Endodermal cell (in vitro differentiated cells): Measurements from ENCODE around the gene CCDC66. TPM values are rescaled to one million over a fixed set of nuclear protein-coding genes. Genes with fewer than 3 reads are reported as not detected.
"Not testable (repeated sequence)": the region's sequence is repeated elsewhere in the genome, so short reads cannot be mapped to it uniquely, and the experiment has no call there.

Experiments used
- DNase-seq: peaks from one replicate; pipeline ENCODE4 v3.0.0-alpha.2; 2017
- H3K27ac ChIP-seq: 2 replicates; pipeline ENCODE4 v1.5.1; 2013; ENCODE audit warnings: mild to moderate bottlenecking, low read depth, low read length, moderate library complexity
- H3K27me3 ChIP-seq: 2 replicates; pipeline ENCODE4 v1.6.1; 2013; ENCODE audit warnings: mild to moderate bottlenecking, low read length, moderate library complexity; ENCODE audit not compliant: insufficient read depth, control insufficient read depth, poor library complexity, severe bottlenecking
- H3K36me3 ChIP-seq: 2 replicates; pipeline ENCODE4 v1.7.0; 2013; ENCODE audit warnings: mild to moderate bottlenecking, low read length, moderate library complexity; ENCODE audit not compliant: control insufficient read depth, insufficient read depth
- H3K4me1 ChIP-seq: one replicate; pipeline ENCODE4 v1.7.0; 2013; ENCODE audit warnings: low read length; ENCODE audit not compliant: control insufficient read depth, insufficient read depth
- H3K4me3 ChIP-seq: 2 replicates; pipeline ENCODE4 v1.5.1; 2013; ENCODE audit warnings: mild to moderate bottlenecking, low read length, moderate library complexity
- H3K9ac ChIP-seq: 2 replicates; pipeline ENCODE4 v1.6.1; 2013; ENCODE audit warnings: mild to moderate bottlenecking, low read length, moderate library complexity; ENCODE audit not compliant: poor library complexity, severe bottlenecking; ENCODE audit errors: extremely low read depth
- H3K9me3 ChIP-seq: 2 replicates; pipeline ENCODE4 v1.6.1; 2013; ENCODE audit warnings: mild to moderate bottlenecking, low read length, moderate library complexity; ENCODE audit not compliant: control insufficient read depth
- H3K27ac Mint-ChIP-seq: 2 replicates; pipeline ENCODE4 v1.8.0; 2020; ENCODE audit warnings: mixed read lengths
- H3K27me3 Mint-ChIP-seq: 2 replicates; pipeline ENCODE4 v1.8.0; 2021; ENCODE audit warnings: mild to moderate bottlenecking, mixed read lengths; ENCODE audit not compliant: insufficient read depth
- H3K36me3 Mint-ChIP-seq: 2 replicates; pipeline ENCODE4 v1.8.0; 2020; ENCODE audit warnings: low read depth, mixed read lengths
- H3K4me1 Mint-ChIP-seq: 2 replicates; pipeline ENCODE4 v1.8.0; 2020; ENCODE audit warnings: mixed read lengths
- H3K4me3 Mint-ChIP-seq: 2 replicates; pipeline ENCODE4 v1.8.0; 2020; ENCODE audit warnings: mild to moderate bottlenecking, moderate library complexity, mixed read lengths
- H3K9me3 Mint-ChIP-seq: 2 replicates; pipeline ENCODE4 v1.8.0; 2020; ENCODE audit warnings: mild to moderate bottlenecking, mixed read lengths
- WGBS, 2 experiments: methylation state at CpG; one replicate each; pipeline versions ENCODE4 v1.1.5 to v1.1.7; 2013; ENCODE audit warnings: missing lambda C conversion rate in 2 of 2, mixed read lengths in 1 of 2; ENCODE audit not compliant: insufficient coverage in 1 of 2, insufficient read length in 1 of 2; 5-methylcytosine and 5-hydroxymethylcytosine counted together
- total RNA-seq, 2 donors: library from RNA; stranded (reverse); fragmentation: NEBNext Ultra II Directional in 1 of 2; extraction: Animal tissue kit (Norgen Biotek cat#: 25700) in 1 of 2; gene quantifications; 2 replicates in 1 of 2; 3 replicates in 1 of 2; pipeline ENCODE4 v1.2.1, GENCODE V29; 2021
- TF ChIP-seq, protein P1 (sequence below): fragments of 200-600 bp; sonication (generic); conservative IDR thresholded peaks from 2 replicates; pipeline ENCODE4 v1.5.0; 2021; ENCODE audit warnings: antibody characterized with exemption, mild to moderate bottlenecking

CCDC66 gene
- total RNA-seq, 2 donors from 2014 or later: 32.1 to 36.4 TPM

- Histone ChIP-seq H3K9ac (no peak overlapping the region), H3K27me3 (no peaks in the 10 kb centered on the region), H3K9me3 (peaks cover 11% of the 10 kb centered on the region), H3K27ac (no peak overlapping the region), H3K4me1 (no peaks in the 10 kb centered on the region), H3K36me3 (peaks cover 35% of the 10 kb centered on the region), H3K4me3 (no peak overlapping the region)
- H3K4me1 Mint-ChIP-seq: no peaks in the 10 kb centered on the region
- peaks cover 78% of the 10 kb centered on the region for H3K36me3 Mint-ChIP-seq
- no peaks in the 10 kb centered on the region for H3K27me3 Mint-ChIP-seq
- TF ChIP-seq, protein P1, sequence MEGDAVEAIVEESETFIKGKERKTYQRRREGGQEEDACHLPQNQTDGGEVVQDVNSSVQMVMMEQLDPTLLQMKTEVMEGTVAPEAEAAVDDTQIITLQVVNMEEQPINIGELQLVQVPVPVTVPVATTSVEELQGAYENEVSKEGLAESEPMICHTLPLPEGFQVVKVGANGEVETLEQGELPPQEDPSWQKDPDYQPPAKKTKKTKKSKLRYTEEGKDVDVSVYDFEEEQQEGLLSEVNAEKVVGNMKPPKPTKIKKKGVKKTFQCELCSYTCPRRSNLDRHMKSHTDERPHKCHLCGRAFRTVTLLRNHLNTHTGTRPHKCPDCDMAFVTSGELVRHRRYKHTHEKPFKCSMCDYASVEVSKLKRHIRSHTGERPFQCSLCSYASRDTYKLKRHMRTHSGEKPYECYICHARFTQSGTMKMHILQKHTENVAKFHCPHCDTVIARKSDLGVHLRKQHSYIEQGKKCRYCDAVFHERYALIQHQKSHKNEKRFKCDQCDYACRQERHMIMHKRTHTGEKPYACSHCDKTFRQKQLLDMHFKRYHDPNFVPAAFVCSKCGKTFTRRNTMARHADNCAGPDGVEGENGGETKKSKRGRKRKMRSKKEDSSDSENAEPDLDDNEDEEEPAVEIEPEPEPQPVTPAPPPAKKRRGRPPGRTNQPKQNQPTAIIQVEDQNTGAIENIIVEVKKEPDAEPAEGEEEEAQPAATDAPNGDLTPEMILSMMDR: no peak
- WGBS, 2 experiments: 88 to 97% methylated on average over 7 to 11 of the region's 11 CpGs
- no peak overlapping the region for H3K4me3 Mint-ChIP-seq
- H3K9me3 Mint-ChIP-seq: peaks cover 16% of the 10 kb centered on the region
- H3K27ac Mint-ChIP-seq: no peak overlapping the region
- DNase-seq: no peak
Measured at GRCh38 chr3:56595975-56596840, 39.2 kb downstream of the CCDC66 start.

GRCh38 chr3:56608479-56608878 is 51.5 kb downstream of the CCDC66 start:
- H3K9me3 Mint-ChIP-seq: peaks cover 21% of the 10 kb centered on the region
- peaks cover 89% of the 10 kb centered on the region for H3K36me3 Mint-ChIP-seq

DNA sequence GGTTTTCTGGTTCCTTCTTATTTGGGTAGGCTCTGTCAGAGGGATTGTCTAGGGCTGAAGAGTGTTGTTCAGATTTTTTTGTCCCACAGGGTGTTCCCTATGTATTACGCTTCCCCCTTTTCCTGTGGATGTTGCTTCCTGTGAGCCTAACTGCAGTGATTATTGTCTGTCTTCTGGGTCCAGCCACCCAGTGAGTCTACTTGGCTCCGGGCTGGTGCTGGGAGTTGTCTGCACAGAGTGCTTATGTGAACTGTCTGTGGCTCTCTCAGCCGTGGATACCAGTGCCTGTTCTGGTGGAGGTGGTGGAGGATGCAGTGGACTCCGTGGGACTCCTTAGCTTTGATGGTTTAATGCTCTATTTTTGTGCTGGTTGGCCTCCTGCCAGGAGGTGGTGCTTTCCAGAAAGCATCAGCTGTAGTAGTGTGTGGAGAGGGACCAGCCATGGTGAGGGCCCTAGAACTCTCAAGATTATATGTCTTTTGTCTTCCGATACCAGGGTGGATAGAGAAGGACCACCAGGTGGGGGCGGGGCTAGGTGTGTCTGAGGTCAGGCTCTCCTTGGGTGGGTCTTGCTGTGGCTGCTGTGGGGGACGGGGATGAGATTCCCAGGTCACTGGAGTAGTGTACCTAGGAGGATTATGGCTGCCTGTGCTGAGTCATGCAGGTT is 53.8 kb downstream of the CCDC66 start:
- H3K36me3 Mint-ChIP-seq: peaks cover 71% of the 10 kb centered on the region

More at GRCh38 chr3:56608479-56608878, 51.5 kb downstream of the CCDC66 start:
- not testable (repeated sequence) for H3K27me3 Mint-ChIP-seq, DNase-seq, H3K4me3 ChIP-seq, H3K27ac Mint-ChIP-seq, H3K9me3 ChIP-seq, H3K9ac ChIP-seq, H3K27me3 ChIP-seq, H3K27ac ChIP-seq, H3K4me3 Mint-ChIP-seq, H3K4me1 ChIP-seq, H3K4me1 Mint-ChIP-seq
- peaks cover 22% of the 10 kb centered on the region for H3K36me3 ChIP-seq
- WGBS, 2 experiments: 100% methylated on average over 1 of the region's 2 CpGs; no CpG with 5 or more reads in 1 of the 2 experiments

More for the DNA sequence above, 53.8 kb downstream of the CCDC66 start:
- no peak overlapping the region for H3K4me3 Mint-ChIP-seq
- no peak for DNase-seq
- Histone ChIP-seq H3K36me3 (peaks cover 34% of the 10 kb centered on the region), H3K4me1 (no peaks in the 10 kb centered on the region), H3K9ac (no peak overlapping the region), H3K27me3 (no peaks in the 10 kb centered on the region), H3K4me3 (no peak overlapping the region), H3K27ac (no peak overlapping the region), H3K9me3 (no peaks in the 10 kb centered on the region)
- no peaks in the 10 kb centered on the region for H3K27me3 Mint-ChIP-seq
- H3K9me3 Mint-ChIP-seq: peaks cover 20% of the 10 kb centered on the region
- 86 to 94% methylated on average over 1 to 7 of the region's 7 CpGs for WGBS, 2 experiments
- H3K4me1 Mint-ChIP-seq: peaks cover 7% of the 10 kb centered on the region
- peak overlapping the region; percentile 70 for H3K27ac Mint-ChIP-seq
- TF ChIP-seq, protein P1: no peak
